Measurements from ENCODE around the gene PITPNM2.

PITPNM2 gene

DNA sequence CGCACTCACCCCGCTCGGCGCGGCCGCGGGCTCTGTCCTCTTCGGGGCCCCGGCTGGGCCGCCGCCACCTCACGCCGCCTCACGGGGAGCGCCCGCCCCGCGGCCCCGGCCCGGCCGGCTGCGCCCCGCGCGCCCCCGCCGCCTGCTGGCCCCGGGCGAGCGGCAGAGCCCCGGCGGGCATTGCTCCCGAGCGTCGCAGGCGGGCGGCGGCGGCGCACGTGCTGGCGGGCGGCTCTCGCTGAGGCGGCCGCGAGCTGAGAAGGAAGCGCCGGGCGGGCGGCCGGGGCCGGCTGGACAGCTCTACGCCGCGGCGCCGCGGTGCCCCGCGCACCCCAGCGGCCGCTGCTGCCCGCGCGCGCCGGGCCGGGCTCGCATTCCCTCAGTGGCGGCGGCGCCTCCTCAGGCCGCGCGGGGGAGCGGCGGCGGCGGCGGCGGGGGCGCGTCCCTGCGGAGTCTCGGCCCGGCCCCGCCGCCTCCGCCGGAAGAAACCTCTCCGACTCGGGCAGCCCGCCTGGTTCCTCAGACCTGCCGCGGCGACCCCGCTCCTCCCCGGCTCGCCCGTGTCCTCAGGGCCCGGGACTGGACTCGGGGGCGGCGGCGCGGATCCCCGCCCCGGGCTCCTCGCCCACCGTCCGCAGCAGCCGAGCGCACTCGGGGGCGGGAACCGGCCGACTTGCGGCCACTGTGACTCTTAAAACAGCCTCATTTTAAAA, at the start of gene PITPNM2:
Gene PITPNM2, minus strand, starts transcription at position 347 of the 713 bp plus-strand sequence. CDS start 116,500 bp downstream, outside the sequence.
- peak; percentile 53 for DNase-seq

DNA sequence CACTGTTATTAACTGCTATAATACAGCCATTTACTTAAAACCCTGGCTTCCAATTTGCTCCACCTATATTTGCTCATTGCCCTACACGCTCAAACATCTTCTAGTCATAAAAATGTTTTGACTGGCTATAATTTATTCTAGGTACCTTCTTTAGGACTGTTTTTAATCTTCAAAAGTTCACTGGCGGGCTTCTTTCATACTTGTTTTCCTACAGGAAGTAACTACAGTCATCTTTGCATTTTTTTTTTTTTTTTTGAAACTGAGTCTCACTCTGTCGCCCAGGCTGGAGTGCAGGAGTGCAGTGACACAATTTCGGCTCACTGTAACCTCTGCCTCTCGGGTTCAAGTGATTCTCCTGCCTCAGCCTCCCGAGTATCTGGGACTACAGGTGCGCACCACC, 49.5 kb upstream of the PITPNM2 start:
- no peak for DNase-seq

DNA sequence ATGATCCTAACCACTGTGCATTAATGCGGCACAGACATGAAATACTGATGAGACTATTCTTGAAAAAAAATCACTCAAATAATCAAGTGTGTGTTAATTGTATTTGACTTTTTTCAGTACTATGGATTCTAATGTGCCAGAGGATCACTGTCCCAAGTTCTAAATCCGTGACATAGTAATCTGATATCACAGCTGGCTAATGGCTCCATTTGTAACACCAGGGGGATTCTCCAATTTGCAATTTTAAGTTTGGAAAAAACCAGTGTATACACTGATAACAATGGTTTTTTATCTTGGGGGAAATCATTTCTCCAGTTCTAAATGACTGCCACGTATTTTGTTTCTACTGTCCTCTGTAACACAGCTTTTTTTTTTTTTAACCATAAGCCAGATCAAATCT, 49.0 kb upstream of the PITPNM2 start:
- no peak for DNase-seq

DNA sequence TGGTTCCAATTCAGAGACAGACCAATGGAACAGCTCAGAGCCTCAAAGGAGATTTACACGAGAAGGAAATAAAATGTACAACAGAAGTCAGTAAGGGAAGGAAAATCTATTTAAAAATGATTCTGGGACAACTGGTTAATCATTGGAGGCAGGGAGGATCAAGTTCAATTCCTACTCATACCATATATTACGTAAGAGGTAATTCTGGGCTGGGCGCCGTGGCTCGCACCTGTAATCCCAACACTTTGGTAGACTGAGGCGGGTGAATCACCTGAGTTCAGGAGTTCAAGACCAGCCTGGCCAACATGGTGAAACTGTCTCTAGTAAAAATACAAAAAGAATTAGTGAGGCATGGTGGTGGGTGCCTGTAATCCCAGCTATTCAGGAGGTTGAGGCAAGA, 36.7 kb upstream of the PITPNM2 start:
- DNase-seq = no peak

DNA sequence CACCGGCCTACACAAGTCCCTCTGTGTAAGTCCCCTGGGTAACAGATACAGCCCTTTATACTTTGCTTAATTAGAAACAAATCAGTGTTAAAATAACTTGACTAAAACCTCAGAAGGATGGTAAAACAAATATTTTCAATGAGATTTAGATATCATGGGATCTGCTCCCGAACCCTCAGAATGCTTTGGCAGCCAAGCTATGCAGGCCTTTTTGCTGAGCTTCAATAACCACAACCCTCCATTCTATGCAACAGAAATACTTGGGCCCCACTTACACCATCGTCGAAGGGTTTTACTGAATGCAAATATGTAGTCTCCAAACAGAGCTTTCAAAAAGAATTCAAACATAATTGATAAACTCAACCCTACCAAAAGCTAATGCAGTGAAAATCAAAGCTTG, 29.3 kb upstream of the PITPNM2 start:
- DNase-seq = no peak

DNA sequence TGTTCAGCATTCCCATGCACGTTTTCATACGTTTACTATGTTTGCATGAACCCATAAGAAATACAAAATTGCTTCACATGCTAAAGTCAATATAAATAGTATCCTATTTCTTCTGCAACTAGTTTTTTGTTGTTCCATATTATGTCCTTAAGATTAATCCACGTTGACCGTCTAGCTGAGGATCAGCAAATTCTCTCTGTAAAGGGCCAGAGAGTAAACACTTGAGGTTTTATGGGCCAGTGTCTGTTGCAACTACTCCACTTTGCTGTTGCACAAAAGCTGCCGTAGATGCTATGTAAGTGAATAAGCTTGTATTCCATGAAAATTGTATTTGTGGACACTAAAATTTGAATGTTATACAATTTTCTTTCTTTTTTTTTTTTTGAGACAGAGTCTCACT, 21.1 kb upstream of the PITPNM2 start:
- no peak for DNase-seq

DNA sequence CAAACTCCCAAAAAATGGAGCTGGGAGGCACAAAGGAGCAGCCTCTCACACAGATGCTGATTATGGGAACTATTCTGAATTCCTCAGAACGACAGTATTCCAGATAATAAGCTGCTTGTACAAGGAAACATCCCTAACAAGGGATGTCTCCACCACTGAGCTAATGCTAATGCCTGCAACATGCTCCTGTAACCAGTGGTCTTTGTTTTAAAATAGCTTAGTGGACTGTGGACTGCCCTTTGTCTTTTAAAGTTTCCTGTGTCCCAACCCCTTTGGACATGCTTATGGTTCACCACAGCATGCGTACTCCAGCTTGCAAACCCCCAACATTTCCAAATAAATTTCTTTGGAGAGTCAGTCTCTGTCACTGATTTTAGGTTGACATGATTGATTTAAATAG, 16.4 kb upstream of the PITPNM2 start:
- no peak for DNase-seq

DNA sequence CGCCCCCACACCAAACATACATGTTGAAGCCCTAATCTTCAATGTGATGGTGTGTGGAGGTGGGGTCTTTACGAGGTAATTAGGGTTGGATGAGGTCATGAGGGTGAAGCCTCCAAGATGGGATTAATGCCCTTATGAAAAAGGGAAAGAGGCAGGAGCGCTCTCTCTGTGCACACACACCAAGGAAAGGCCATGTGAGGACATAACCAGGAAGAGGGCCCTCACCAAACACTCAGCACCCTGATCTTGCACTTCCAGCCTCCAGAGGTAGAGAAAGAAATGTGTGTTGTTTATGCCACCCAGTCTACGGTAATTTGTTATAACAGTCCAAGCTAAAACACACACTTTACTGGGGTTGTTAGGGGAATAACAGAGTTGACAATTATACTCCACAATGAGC, 14.6 kb upstream of the PITPNM2 start:
- DNase-seq = no peak

DNA sequence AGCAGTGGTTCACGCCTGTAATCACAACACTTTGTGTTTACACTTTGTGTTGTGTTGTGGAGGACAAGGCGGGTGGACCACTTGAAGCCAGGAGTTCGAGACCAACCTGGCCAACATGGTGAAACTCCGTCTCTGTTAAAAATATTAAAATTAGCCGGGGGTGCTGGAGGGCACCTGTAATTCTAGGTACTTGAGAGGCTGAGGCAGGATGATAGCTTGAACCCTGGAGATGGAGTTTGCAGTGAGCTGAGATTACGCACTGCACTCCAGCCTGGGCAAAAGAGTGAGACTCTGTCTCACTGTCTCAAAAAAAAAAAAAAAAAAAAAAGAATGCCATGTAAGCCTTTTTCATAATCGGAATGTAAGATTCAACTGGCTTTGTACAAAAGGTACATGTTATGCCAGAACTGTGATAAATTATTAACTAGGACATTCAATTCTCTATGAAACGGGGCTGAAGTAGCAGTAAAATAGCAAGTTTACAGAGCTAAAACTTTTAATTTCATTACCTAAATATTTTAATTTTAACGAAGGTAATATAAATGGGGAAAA, 13.9 kb upstream of the PITPNM2 start:
- DNase-seq = no peak

DNA sequence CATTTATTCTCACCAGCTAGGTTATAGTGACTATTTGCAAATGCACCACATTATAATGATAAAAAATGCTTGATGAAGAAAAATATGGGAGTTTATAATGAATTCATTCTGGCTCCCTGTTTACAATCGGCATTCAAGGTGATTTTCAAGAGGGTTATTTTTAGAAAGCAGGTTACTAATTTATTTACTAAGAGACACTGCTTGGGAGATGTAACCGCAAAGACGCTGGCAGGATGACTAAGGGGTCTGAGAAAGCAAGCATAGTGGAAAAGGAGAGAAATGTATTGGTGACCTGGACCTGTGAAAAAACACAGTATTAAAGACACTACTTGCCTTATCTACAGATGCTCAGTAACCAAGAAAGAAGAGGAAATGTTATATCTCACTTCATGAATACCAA, 13.3 kb upstream of the PITPNM2 start:
- DNase-seq = no peak

DNA sequence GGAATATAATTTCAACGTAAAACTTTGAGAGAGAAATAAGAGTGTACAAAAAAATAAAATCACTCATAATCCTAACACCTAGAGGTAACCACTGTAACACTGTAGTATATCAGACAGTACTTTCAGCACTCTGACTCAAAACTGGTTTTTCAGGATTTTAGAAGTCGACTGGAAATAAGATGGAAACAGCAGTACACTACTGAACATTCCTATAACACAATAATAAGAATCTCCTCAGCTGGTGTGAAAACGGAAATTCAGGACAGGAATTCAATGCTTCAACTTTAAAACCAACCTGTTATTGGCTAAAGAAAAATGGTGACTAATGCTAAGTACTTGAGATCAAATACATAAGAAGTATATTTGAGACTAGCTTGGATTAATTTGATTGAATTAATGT, 12.3 kb upstream of the PITPNM2 start:
- no peak for DNase-seq

DNA sequence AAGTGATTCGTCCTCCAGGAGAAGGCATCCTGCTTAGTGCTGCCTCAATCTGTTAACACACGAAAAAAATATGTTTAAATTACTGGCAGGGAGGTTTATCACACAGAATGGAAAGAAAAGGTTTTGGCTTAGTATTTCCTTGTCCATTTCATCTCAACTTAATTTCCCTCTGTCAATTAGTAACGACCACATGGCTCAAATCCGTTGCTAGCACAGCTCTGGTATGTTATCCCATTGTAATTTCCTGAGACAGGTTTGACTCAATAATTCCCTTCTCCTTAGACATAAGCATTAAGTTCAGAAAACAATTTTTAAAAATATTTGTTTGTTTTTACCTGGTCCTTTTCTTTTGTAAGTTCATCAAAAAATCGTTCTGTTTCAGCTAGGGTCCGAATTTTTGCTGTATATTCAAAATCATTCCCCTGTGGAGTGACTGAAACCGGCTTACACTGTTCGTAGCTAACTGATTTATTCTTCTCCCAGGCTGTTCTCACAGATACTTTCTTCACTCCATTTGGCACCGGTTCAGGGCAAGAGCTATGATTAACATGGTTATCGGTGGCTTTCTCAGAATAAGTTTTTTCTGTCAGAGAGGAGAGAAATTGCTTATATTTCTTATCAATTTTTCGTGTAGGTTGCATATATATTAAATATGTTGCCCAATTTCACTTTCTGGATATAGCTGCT, 10.1 kb upstream of the PITPNM2 start:
- DNase-seq = no peak

DNA sequence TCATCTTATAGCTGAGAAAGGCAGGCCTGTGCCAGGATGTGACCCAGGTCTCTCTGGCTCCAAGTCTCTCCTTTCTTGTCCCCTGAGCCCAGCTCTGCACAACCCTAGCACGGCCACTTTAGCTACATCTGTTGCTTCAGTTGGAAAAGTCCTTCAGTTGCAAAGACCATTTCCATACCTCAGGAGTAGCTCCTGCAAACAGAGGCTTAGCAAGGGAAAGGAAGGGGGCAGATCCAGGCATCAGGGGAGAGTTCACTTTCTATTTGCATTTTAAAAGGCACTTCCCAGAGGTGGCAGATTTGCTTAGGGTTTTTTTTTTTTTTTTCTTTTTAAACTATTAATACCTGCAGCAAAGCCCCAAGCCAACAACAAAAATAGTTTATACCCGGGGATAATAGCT, 3.0 kb upstream of the PITPNM2 start:
- DNase-seq = no peak

DNA sequence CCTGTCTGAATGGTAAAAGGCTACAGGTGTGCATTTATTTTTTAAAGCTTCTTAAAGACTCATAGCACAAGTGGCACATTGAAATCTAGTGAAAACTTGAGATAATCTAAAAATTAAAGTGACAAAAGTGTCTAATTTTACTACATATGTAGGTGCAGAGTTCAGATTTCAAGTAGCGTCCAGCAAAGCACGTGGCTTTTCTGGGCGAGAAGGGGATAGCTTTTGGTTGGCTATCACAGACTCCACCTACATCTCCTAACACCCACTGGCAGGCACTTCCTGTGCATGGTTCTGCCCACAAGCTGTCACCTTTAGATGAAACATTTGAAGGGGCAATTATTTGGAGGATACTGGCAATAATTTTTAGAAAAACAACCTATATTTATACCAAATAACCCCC, 1.9 kb upstream of the PITPNM2 start:
- DNase-seq = no peak

DNA sequence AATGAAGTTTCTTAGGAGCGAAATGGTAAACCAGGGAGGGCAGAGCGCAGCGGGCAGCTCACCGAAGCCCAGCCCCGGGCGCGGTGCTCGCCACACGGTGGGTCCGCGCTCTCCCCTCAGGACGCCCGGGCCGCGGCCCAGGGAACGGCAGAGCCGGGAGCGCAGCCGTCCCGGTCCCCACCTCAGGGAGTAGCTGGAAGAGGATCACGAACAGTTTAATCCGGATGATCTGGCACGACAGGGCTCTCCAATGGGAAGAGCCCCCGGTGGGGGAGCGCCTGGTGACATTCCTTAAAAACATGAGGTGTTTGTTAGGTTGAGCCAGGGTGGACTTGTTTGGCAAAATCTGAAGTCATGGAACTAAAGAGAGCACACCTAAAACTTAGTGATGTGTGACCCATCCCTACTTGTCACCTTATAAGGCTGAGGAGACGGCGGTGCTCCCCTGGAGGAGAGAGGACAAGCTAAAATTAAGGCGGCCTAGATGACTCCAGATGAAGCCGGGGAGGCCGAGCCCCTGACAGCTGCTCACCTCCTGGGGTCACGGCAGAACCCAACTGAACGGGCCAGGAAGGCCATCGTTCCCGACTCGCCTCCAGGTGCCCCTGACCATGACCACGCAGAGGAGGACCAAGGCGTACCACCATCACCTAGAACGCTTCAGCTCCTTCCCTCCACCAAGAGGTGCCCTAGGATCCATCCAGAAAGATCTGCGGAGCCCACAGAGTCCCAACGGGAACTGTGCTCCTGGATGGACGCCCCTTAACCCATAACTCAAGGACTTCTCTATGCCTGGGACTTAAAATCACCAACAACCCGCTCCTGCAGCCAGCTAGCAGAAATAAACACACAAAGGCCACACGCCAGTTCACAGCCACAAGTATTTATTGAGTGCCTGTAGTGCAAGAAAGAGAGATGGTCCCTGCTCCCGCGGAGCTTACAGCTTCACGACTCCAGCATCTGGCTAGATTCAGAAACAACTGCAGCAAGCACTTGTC, 866 bp upstream of the PITPNM2 start:
- DNase-seq = no peak

DNA sequence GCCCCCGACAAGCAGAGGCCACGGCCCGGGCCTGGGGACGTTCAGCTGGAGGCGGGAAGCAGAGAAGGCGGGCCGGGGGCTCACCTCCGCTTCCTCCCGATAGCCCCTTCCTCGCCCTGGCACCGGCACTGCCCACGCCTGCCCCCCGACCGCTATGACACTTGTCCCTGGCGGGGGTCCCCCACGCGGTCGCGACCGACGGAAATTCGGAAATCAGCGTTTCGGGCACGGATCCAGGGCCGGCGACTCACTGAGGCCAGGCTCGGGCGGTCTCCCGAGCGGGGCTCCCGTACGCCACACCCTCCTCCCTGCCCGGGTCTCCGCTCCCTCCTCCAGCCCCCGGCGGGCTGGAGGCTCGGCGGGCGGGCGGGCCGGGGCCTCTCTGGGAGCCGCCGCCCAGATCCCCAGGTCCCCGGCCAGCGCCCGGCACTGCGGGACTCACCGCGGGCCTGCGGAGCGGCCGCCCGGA, 581 bp downstream of the PITPNM2 start:
- DNase-seq = no peak

DNA sequence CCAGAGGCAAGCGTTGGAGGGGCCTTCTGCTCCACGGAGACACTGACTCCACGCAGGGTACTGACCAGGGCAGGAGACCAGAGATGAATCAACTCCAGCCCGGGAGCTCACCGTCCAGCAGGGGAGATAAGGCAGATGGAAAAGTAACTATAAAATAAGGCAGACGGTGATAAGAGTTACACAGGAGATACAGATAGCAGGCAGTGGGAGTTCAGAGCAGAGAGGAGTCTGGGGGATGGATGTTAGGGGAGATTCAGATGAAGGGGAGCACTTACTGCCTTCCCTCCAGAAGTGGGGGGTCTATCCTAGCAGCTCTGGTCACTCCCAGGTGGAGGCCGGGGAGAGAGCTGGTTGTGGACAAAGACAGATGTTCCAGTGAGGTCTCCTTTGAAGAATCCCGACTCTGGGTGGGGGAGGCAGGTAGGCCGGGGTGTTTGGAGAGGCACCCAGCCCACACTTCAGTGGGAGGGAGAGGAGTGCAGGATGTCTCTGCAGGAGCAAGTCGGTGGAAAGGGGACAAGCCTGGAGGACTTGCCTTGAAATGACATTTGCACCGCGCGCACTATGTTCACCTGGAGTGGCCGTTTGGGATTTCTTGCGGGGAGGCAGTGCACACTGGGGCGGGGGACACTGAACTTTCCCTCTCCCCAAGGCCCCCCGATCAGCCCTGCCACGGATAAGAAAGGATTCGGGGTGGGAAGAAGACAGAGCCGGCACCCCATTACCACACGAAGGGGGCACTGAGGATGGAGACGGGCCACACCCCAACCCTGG, 1.2 kb downstream of the PITPNM2 start:
- DNase-seq = no peak

DNA sequence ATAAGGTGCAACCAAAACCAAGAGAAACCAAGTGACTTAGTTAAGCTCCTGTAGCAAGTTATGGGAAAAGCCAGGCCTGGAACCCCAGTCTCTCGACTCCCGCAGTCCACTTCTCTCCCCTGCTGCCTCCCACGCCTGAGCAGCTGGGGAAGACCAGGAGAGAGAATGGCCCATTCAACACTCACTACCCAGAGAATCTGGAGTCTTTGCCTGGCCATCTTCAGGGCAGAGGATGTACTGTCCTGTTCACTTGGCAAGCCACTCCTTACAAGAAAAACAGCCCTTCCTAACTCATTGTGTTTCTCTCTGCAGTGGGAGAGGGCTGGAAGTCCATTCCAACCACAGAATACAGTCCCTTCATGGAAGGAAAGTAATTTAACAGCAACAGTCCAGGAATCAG, 1.8 kb downstream of the PITPNM2 start:
- DNase-seq = no peak

DNA sequence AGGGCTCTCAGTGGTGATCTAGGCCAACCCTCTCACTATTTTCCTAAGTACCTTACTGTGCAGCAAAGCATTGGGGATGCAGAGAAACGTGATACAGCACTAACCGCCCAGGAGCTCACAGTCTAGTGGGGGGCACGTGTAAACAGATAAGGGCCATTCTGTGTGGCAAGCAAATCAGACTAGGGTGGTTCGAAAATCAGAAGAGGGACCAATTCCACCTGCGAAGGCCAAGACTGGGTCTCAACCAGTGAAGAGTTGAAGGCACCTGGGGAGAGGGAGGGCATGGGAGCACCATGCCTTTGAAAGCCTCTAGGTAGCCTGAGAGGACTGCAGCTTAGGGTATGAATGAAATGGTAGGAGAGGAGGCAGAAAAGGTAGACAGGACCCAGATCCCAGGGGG, 2.2 kb downstream of the PITPNM2 start:
- DNase-seq = no peak

DNA sequence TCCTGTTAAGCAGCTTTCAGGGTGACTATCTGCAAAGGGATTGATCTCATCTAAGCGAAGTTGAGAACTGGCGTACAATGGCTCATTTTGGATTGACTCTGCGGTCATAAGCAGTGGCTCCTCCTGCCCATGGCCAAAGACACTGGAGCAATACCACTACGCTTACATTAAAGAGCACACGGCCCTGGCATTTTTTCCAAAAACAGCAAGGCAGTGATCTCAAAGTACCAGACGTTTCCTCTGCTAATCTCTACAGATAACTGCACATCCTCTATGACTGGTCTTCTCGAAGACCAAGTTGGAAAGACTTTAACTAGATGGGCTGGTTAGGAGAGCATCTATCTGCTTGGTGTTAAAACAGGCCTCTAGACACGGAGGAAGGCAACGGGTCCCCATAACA, 2.7 kb downstream of the PITPNM2 start:
- DNase-seq = no peak

DNA sequence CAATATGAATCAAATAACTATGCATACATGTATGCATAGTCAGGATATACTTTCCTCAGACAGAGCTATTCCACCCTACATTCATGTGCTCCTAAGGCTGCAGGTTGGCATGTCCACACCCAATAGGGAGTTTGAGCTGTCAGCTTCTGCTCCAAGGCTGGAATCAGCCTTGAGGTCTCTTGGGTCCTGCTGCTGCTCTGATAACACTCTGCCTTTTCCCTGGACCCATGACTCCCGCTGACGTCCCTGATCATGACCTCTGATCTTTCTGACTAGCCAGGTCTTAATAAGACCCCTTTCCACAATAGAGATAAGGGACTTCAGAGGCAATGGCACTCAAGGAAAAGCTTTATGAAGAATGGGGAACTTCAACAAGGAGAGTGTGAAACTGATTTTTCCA, 5.7 kb downstream of the PITPNM2 start:
- no peak for DNase-seq

DNA sequence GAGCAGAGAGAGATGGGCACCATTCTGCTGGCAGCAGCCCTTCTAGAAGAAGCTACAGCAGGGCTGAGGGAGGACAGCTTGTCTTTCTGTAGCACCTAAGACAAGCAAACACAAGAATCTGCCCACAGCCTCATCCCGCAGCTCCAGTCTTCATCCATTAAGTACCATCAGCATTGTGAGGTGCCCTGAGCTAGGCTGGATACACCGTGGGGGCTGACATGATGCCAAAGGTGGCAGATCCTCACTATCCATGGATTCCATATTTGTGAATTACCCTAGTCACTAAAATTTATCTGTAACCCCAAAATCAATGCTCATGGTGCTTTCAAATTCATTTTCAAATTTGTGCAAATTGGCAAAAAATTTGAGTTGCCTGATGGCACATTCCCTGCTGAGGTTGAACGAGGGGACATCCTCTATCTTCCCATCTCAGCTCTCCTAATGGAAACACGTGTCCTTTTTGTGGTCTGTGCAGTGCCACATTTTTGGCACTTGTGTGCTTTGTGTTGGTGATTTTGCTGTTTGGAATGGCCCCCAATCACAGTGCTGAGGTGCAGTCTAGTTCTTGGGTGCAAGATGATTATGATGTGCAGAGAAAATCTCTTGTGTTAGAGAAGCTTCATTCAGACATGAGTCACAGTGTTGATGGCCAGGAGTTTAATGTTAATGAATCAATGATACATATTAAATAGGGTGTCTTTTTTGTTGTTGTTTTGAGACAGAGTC, 7.0 kb downstream of the PITPNM2 start:
- no peak for DNase-seq
